Rectal smooth muscle tissue (tissue), 1 donor: Measurements from ENCODE around the gene PCDHA5.

ENCODE experiments used
- H3K27ac ChIP-seq: one replicate; pipeline ENCODE4 v1.7.0; 2013; ENCODE audit warnings: low read depth, low read length, inconsistent platforms
- H3K27me3 ChIP-seq: one replicate; pipeline ENCODE4 v1.7.0; 2013; ENCODE audit warnings: low read length; ENCODE audit not compliant: control insufficient read depth, insufficient read depth
- H3K36me3 ChIP-seq: one replicate; pipeline ENCODE4 v1.7.0; 2013; ENCODE audit warnings: low read length; ENCODE audit not compliant: control insufficient read depth, insufficient read depth
- H3K4me1 ChIP-seq: one replicate; pipeline ENCODE4 v1.7.0; 2013; ENCODE audit warnings: low read length; ENCODE audit not compliant: control insufficient read depth, insufficient read depth
- H3K4me3 ChIP-seq: one replicate; pipeline ENCODE4 v1.7.0; 2013; ENCODE audit warnings: low read length
- H3K9ac ChIP-seq: one replicate; pipeline ENCODE4 v1.7.0; 2013; ENCODE audit warnings: low read length

The PCDHA5 gene

GRCh38 chr5:140857177-140857986 lies 36.0 kb downstream of the PCDHA5 start:
- no peak overlapping the region for H3K27ac ChIP-seq
- H3K36me3 ChIP-seq, result no peaks in the 10 kb centered on the region
- no peaks in the 10 kb centered on the region for H3K4me1 ChIP-seq
- H3K4me3 ChIP-seq, result no peak overlapping the region
- no peaks in the 10 kb centered on the region for H3K27me3 ChIP-seq
- H3K9ac ChIP-seq, result no peak overlapping the region

- Histone ChIP-seq H3K4me3 (no peak overlapping the region), H3K27ac (no peak overlapping the region), H3K4me1 (no peaks in the 10 kb centered on the region), H3K9ac (no peak overlapping the region), H3K27me3 (no peaks in the 10 kb centered on the region), H3K36me3 (no peaks in the 10 kb centered on the region)
Observed at GRCh38 chr5:140857987-140858240, 36.5 kb downstream of the PCDHA5 start.

GRCh38 chr5:140862441-140863295 lies 41.3 kb downstream of the PCDHA5 start:
- Histone ChIP-seq H3K9ac (no peak overlapping the region), H3K27me3 (no peaks in the 10 kb centered on the region), H3K4me3 (no peak overlapping the region), H3K4me1 (no peaks in the 10 kb centered on the region), H3K27ac (no peak overlapping the region), H3K36me3 (no peaks in the 10 kb centered on the region)

- H3K36me3 ChIP-seq, result no peaks in the 10 kb centered on the region
- no peaks in the 10 kb centered on the region for H3K4me1 ChIP-seq
- no peak within 1 kb of the TSS for H3K9ac ChIP-seq
- H3K27me3 ChIP-seq, result no peaks in the 10 kb centered on the region
- H3K27ac ChIP-seq, result no peak within 1 kb of the TSS
- H3K4me3 ChIP-seq, result no peak within 1 kb of the TSS
Observed at GRCh38 chr5:140868721-140869554, 47.5 kb downstream of the PCDHA5 start, which contains the start of gene PCDHA11. Gene PCDHA11, plus strand, starts transcription at chr5:140868957. Its CDS starts 147 bp downstream, at chr5:140869104.

GRCh38 chr5:140869555-140869886 lies 48.1 kb downstream of the PCDHA5 start:
- Histone ChIP-seq H3K27me3 (no peaks in the 10 kb centered on the region), H3K9ac (no peak overlapping the region), H3K27ac (no peak overlapping the region), H3K4me3 (no peak overlapping the region), H3K4me1 (no peaks in the 10 kb centered on the region), H3K36me3 (no peaks in the 10 kb centered on the region)

GRCh38 chr5:140870221-140871201 lies 49.1 kb downstream of the PCDHA5 start:
- no peaks in the 10 kb centered on the region for H3K27me3 ChIP-seq
- H3K4me1 ChIP-seq, result no peaks in the 10 kb centered on the region
- no peak overlapping the region for H3K27ac ChIP-seq
- no peaks in the 10 kb centered on the region for H3K36me3 ChIP-seq
- H3K9ac ChIP-seq, result no peak overlapping the region
- H3K4me3 ChIP-seq, result no peak overlapping the region
